AG04450 (cell line): Measurements from ENCODE around the gene POU3F2. TPM values are rescaled to one million over a fixed set of nuclear protein-coding genes. Genes with fewer than 3 reads are reported as not detected.

Experiments
- CTCF ChIA-PET: fragments of 300-600, 350-600 bp; formaldehyde crosslinking; extraction: SDS; loops from one replicate; lab custom pipeline; 2022; ENCODE audit warnings: antibody characterized with exemption, inconsistent platforms; lab: Charles Lee
- POLR2A ChIA-PET: fragments of 350-600 bp; formaldehyde crosslinking; extraction: SDS; loops from one replicate; lab custom pipeline; 2021; ENCODE audit warnings: antibody characterized with exemption, inconsistent platforms; lab: Yijun Ruan, JAX
- DNase-seq: peaks from one replicate; pipeline ENCODE4 v3.0.0-alpha.2; 2011; ENCODE audit warnings: low read depth, low spot score
- H3K27ac ChIP-seq: one replicate; pipeline ENCODE4 v1.5.1; 2012; ENCODE audit warnings: low read depth, low read length, control low read depth
- H3K27me3 ChIP-seq: one replicate; pipeline ENCODE4 v1.6.0; 2012; ENCODE audit warnings: low read length; ENCODE audit not compliant: control insufficient read depth, insufficient read depth
- H3K4me3 ChIP-seq: 2 replicates; pipeline ENCODE4 v1.5.1; 2011; ENCODE audit warnings: mild to moderate bottlenecking, low read depth, low read length, control low read depth
- H3K9me3 ChIP-seq: 2 replicates; pipeline ENCODE4 v1.5.1; 2012; ENCODE audit warnings: low read length; ENCODE audit not compliant: control insufficient read depth, insufficient read depth
- polyA plus RNA-seq: library from polyadenylated mRNA; depleted of rRNA; stranded (reverse); fragments of >200 nt; gene quantifications from 2 replicates; pipeline ENCODE4 v1.2.3, GENCODE V29; 2011; rRNA removed
- TF ChIP-seq, protein P1 (sequence below): IDR thresholded peaks from 2 replicates; pipeline ENCODE4 v1.5.1; 2011; ENCODE audit warnings: low read depth, low read length, control low read depth, inconsistent platforms

The POU3F2 gene
- polyA plus RNA-seq, 1 experiment: not detected

DNA sequence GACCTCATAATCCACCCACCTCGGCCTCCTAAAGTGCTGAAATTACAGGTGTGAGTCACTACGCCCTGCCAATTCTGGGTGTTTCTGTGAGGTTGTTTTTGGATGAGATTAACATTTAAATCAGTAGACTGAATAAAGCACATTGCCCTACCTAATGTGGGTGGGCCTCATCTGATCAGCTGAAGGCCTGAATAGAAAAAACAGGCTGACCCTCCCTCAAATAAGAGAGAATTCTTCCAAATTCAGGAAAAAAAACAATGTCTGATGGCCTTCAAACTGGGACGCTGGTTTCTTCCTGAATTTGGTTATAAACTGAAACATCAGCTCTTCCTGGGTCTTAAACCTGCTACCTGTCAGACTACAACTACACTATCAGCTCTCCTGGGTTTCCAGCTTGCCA lies 51.0 kb downstream of the POU3F2 start:
- TF ChIP-seq, protein P1, sequence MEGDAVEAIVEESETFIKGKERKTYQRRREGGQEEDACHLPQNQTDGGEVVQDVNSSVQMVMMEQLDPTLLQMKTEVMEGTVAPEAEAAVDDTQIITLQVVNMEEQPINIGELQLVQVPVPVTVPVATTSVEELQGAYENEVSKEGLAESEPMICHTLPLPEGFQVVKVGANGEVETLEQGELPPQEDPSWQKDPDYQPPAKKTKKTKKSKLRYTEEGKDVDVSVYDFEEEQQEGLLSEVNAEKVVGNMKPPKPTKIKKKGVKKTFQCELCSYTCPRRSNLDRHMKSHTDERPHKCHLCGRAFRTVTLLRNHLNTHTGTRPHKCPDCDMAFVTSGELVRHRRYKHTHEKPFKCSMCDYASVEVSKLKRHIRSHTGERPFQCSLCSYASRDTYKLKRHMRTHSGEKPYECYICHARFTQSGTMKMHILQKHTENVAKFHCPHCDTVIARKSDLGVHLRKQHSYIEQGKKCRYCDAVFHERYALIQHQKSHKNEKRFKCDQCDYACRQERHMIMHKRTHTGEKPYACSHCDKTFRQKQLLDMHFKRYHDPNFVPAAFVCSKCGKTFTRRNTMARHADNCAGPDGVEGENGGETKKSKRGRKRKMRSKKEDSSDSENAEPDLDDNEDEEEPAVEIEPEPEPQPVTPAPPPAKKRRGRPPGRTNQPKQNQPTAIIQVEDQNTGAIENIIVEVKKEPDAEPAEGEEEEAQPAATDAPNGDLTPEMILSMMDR: no peak
- no peak for DNase-seq
- H3K4me3 ChIP-seq: no peak overlapping the region
- CTCF ChIA-PET: no interaction called here
- no peak overlapping the region for H3K27ac ChIP-seq
- H3K27me3 ChIP-seq: no peaks in the 10 kb centered on the region
- POLR2A ChIA-PET: no interaction called here
- H3K9me3 ChIP-seq: no peaks in the 10 kb centered on the region

DNA sequence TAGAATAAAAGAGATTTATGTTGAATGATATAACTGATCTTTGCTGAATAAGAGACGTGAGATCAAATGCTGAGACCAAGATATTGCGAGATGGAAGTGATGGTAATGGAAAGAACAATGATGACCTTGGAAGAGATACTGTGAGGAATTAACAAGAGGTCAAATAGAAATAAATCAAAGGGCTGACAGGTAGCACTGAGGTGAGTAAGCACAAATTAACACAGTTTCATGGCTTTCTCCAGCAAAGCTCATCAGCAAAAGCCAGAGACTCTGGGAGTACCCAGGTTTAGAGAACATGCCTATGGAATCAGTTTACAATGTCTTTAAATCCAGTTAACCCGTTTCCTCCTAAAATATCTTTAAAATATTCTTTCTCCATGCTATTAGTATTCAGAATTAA lies 53.3 kb downstream of the POU3F2 start:
- DNase-seq: no peak
- TF ChIP-seq, protein P1: no peak
- ChIA-PET CTCF (interaction anchor here (0.6 kb wide), 1 partner anchor 90 kb away, joined by 3 read pairs; no protein-coding TSS in a partner anchor), POLR2A (no interaction called here)
- no peak overlapping the region for H3K27ac ChIP-seq
- H3K4me3 ChIP-seq: no peak overlapping the region
- no peaks in the 10 kb centered on the region for H3K27me3 ChIP-seq
- no peaks in the 10 kb centered on the region for H3K9me3 ChIP-seq

Other genes starting within 250 kb of the POU3F2 start
- 15.2 and 20.1 TPM in 2 replicates for gene FBXL4, start 113.4 kb downstream of the POU3F2 start, polyA plus RNA-seq